ENCODE measurements around the gene ZBTB20.

ZBTB20 gene

DNA sequence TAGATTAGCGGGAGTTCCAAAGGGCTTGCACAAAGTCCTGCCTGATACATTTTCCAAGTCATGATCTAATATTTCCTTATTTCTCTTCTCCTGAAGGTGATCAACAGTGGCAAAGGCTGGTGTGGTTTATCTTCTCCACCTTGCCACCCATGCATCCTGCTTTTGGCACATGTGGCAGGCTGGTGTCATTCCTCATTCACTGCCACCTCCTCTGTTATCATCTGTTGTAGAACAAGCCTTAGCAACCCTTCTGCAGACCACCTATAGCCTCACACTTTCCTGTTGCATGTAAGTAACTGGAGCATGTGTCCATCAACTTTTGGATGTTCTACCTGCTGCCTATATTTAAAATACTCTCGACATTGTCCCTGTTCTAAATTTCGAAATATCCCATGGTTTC is 294.1 kb downstream of the ZBTB20 start:
- TF ChIP-seq, protein P1, sequence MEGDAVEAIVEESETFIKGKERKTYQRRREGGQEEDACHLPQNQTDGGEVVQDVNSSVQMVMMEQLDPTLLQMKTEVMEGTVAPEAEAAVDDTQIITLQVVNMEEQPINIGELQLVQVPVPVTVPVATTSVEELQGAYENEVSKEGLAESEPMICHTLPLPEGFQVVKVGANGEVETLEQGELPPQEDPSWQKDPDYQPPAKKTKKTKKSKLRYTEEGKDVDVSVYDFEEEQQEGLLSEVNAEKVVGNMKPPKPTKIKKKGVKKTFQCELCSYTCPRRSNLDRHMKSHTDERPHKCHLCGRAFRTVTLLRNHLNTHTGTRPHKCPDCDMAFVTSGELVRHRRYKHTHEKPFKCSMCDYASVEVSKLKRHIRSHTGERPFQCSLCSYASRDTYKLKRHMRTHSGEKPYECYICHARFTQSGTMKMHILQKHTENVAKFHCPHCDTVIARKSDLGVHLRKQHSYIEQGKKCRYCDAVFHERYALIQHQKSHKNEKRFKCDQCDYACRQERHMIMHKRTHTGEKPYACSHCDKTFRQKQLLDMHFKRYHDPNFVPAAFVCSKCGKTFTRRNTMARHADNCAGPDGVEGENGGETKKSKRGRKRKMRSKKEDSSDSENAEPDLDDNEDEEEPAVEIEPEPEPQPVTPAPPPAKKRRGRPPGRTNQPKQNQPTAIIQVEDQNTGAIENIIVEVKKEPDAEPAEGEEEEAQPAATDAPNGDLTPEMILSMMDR (IDR thresholded peaks at IDR 0.05; ENCODE audit: insufficient read depth, missing control alignments): no peak
- FAIRE-seq: no peak

DNA sequence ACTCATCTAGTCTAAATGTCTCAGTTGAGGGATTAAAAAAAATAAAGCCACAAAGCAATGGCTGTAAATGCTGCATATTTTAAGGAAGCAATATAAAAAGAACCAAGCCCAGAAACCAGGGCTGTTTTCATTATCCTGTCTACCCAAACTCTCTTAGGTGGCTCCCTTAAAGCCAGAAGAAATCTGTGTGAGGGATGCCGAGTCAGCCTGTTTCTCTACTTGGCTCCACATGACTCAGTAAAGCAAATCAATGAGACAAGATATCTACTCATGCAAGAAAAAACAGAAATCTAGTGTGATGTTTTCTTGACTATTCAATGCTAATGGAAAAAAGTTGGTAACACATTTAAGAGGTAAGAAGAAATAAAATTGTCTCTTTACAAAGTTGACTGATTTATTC is 296.2 kb downstream of the ZBTB20 start:
- no peak for DNase-seq (ENCODE audit: insufficient read length, low spot score)
- FAIRE-seq: no peak
- TF ChIP-seq, protein P1 (IDR thresholded peaks at IDR 0.05; ENCODE audit: insufficient read depth, missing control alignments): no peak

More for the DNA sequence above, 294.1 kb downstream of the ZBTB20 start:
- DNase-seq (ENCODE audit: insufficient read length, low spot score): no peak

DNA sequence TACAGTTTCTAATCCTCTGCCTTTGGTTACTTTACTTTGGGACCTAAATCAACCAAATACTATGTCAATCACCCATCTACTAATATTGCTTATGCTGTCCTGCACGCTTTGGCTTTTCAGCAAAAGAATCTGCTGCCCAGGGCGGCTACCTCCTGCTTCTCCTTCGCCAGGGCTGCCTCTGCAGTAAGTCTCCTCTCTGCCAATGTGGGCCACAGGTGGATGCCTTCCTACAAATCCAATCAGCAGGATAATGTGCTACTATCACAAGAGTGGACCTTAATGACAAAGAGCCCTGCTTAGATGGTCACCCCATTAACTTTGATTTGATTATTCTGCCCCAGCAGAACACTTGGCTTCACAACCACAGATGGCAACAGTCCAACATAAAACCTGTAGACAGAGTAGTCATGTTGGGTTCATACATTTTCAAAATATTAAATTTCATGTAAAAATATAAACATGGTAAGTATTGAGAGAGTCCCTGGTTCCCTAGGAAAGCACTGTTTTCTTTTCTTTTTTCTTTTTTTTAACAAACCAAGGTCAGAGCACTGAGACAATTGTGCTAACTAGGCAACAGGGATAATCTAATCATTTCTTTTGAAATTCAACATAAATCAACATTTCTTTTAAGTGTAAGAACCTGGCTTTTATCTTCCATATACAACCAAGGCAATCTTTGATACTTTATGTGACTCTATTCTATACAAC is 298.3 kb downstream of the ZBTB20 start:
- FAIRE-seq (no peak), DNase-seq (ENCODE audit: insufficient read length, low spot score) (no peak)
- TF ChIP-seq, protein P1 (IDR thresholded peaks at IDR 0.05; ENCODE audit: insufficient read depth, missing control alignments): no peak

DNA sequence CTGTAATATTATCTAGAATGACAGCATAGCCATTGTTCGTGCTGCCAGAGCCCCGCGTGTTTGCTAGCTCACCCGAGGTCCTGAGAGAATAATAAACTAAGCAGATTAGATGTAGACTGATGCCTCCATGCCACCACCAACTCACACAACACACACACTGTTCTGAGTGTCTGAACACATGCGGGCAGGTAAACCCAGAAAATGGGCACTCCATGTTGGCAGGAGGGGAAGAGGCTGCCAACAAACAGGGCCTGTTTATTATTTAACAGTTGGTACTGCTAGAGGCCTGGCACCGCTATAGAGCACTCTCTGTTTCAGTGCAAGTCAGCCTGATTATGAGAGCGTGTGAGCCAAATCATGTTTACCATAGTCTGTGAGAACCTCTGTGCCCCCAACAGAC is 299.0 kb downstream of the ZBTB20 start:
- TF ChIP-seq, protein P1 (IDR thresholded peaks at IDR 0.05; ENCODE audit: insufficient read depth, missing control alignments): no peak
- FAIRE-seq: no peak
- no peak for DNase-seq (ENCODE audit: insufficient read length, low spot score)

DNA sequence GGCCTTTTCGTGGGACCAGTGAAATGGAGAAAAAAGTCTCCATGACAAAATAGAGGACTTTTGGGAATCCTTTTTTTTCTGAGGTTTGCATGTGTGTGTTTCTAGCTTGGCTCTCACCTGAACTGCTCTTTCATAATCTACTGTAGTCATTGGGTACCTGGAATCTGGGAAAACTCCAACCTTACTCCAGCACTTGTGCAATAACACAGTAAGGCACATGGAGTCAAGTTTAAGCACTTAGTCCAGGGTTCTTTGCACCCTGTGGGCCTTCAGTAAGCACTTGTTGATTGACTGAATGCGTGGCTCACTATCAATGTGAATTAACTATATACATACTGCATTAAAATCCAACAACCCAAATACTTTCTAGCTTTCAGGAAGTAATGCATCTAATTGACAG is 299.5 kb downstream of the ZBTB20 start:
- no peak for FAIRE-seq
- TF ChIP-seq, protein P1 (IDR thresholded peaks at IDR 0.05; ENCODE audit: insufficient read depth, missing control alignments): no peak
- DNase-seq (ENCODE audit: insufficient read length, low spot score): no peak

DNA sequence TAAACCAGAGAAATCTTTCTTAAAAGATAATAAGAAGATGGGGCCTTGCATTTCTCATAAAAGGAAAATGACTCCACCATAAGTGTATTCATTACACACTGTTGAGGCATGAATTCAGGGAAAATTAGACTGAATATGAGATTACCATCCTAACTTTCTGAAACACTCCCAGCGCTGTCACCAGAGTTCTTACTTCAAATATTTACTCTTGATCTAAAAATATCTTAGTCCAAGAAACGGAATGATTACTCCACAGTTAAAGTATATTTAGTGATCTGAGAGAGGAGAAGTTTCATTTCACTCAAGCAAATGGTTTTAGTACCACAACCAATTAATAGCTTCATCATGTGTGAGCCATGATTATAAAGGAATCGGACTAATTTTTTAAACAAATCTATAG is 300.3 kb downstream of the ZBTB20 start:
- DNase-seq (ENCODE audit: insufficient read length, low spot score) (no peak), FAIRE-seq (no peak)
- TF ChIP-seq, protein P1 (IDR thresholded peaks at IDR 0.05; ENCODE audit: insufficient read depth, missing control alignments): no peak

DNA sequence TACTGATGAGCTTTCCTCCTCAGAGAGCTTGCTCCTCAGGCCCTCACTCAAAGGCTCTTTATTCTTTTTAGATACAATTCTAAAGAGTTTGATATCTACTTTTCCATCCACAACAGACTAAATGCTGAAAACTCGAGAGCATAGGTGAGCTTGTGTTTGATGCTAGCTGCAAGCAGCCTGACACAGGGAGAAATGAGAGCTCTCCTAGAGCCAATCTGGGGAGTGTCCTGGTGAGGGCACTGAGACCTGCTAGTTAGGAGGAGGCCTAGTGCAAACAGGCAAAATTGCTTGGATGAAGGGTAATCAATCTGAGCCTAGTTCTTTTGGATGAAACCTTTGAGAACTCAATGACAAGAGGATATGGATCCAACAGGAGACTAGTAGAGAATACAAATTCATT is 300.8 kb downstream of the ZBTB20 start:
- DNase-seq (ENCODE audit: insufficient read length, low spot score) (no peak), FAIRE-seq (no peak)
- TF ChIP-seq, protein P1 (IDR thresholded peaks at IDR 0.05; ENCODE audit: insufficient read depth, missing control alignments): no peak
